Right lobe of liver (tissue), 6 donors: ENCODE results near the gene NDUFB5. TPM values are rescaled to one million over a fixed set of nuclear protein-coding genes. Genes with fewer than 3 reads are reported as not detected.

Source experiments
- ATAC-seq, 4 donors: fragments of 200-7000 bp; cut with Tn5 transposase; one replicate each; pipeline ENCODE4 v1.9.1; 2020; ENCODE audit warnings: mild to moderate bottlenecking in 4 of 4, moderate library complexity in 4 of 4
- DNase-seq, 3 donors: peaks; one replicate each; pipeline ENCODE4 v3.0.0-alpha.2; 2020
- H3K27ac ChIP-seq, 3 donors: fragments of 200-600 bp; one replicate each; pipeline ENCODE4 v1.8.0; 2022
- H3K27me3 ChIP-seq, 2 donors: fragments of 200-600 bp; one replicate each; pipeline ENCODE4 v1.8.0; 2022
- H3K36me3 ChIP-seq, 4 donors: fragments of 200-600 bp; sonication (generic) in 1 of 4; one replicate each; pipeline versions ENCODE4 v1.5.1 to v1.8.0; 2017 to 2022; ENCODE audit warnings: control low read depth in 1 of 4
- H3K4me1 ChIP-seq, 4 donors: fragments of 200-600 bp; sonication (generic) in 1 of 4; one replicate each; pipeline versions ENCODE4 v1.5.1 to v1.8.0; 2017 to 2022; ENCODE audit warnings: control low read depth in 1 of 4
- H3K4me3 ChIP-seq, 3 donors: fragments of 200-600 bp; one replicate each; pipeline ENCODE4 v1.8.0; 2022
- H3K9me3 ChIP-seq, 4 donors: fragments of 200-600 bp; sonication (generic) in 1 of 4; one replicate each; pipeline versions ENCODE4 v1.5.1 to v1.8.0; 2017 to 2022; ENCODE audit warnings: control low read depth in 1 of 4
- CTCF ChIP-seq, 4 donors: fragments of 200-600 bp in 3 of 4; fragments of 450-650 bp in 1 of 4; IDR thresholded peaks; one replicate each; pipeline versions ENCODE4 v1.5.1 to v1.8.0; 2016 to 2022; ENCODE audit warnings: antibody characterized with exemption in 4 of 4, mild to moderate bottlenecking in 2 of 4
- POLR2A ChIP-seq: fragments of 450-650 bp; IDR thresholded peaks from one replicate; pipeline ENCODE4 v1.6.1; 2017; ENCODE audit warnings: antibody characterized with exemption, mild to moderate bottlenecking
- WGBS: methylation state at CpG from one replicate; pipeline ENCODE4 v1.1.6; 2018; ENCODE audit warnings: low coverage, low lambda C conversion rate; ENCODE audit not compliant: insufficient coverage; ENCODE audit errors: missing lambda C conversion rate; 5-methylcytosine and 5-hydroxymethylcytosine counted together
- intact Hi-C, 2 donors: fragments of 100-400 bp; cut with DNase I; formaldehyde crosslinking; loops; one replicate each; pipeline versions ENCODE4 v1.11.2 to v1.14.1; 2022
- long read RNA-seq: library from polyadenylated mRNA; unstranded; transcript quantifications from one replicate; pipeline ENCODE4 v2.0.0, GENCODE V29; 2019
- total RNA-seq, 6 experiments: library from RNA; depleted of rRNA in 2 of 6; stranded (reverse); fragments of >200 nt in 2 of 6; fragmentation: NEBNext Ultra II Directional in 3 of 6; extraction: Animal tissue kit (Norgen Biotek cat#: 25700) in 3 of 6; gene quantifications; one replicate each; pipeline versions ENCODE4 v1.1.0 to v1.2.4, GENCODE V29; 2016 to 2023
- donor health status: DM: no; HTN: yes; CAD: no.
- donor health status: DM: no; HTN: no; CAD: no.
- donor health status: DM: no; HTN: no; CAD: no.
- donor health status: DM: no; HTN: yes; CAD: no.
- donor health status: DM: no; HTN: yes; CAD: no.

The NDUFB5 gene
- total RNA-seq = 100 to 1,000 TPM in 1 of 6 experiments, 10 to 100 TPM in 5; 53.4 to 102 (median 64.6) TPM
- long read RNA-seq, full-length matches to known transcripts = 12 of 14 reads
- long read RNA-seq, partial matches to known transcripts = 0 of 14 reads
- long read RNA-seq, other reads (novel, unspliced or antisense) = 2 of 14 reads

GRCh38 chr3:179604321-179605078, at the start of gene NDUFB5, which contains the start of gene MRPL47:
NDUFB5 (plus strand) TSS chr3:179604794; CDS start chr3:179604816, 22 bp downstream.
MRPL47 (minus strand) TSS chr3:179604638; CDS start chr3:179604624, 14 bp downstream.
- DNase-seq (peak; percentile 92 to 95 (median 94)), ATAC-seq (peak; percentile 100)
- Histone ChIP-seq H3K4me1 (peaks cover 0 to 20% (median 7%) of the 10 kb centered on the region in 4 donors), H3K4me3 (peak within 1 kb of the TSS; percentile 64 to 80 (median 66)), H3K27me3 (no peaks in the 10 kb centered on the region), H3K36me3 (peaks cover 0 to 20% (median 8%) of the 10 kb centered on the region in 4 donors), H3K9me3 (no peaks in the 10 kb centered on the region), H3K27ac (peak within 1 kb of the TSS; percentile 76 to 91 (median 78))
- TF ChIP-seq POLR2A = peak; percentile 71
- TF ChIP-seq CTCF (IDR thresholded peaks at IDR 0.05) = no peak
- intact Hi-C loops = no loop called here
- 1% methylated on average over 28 of the region's 45 CpGs for WGBS

GRCh38 chr3:179558742-179559364, 45.7 kb upstream of the NDUFB5 start:
- WGBS = 0% methylated on average over 3 of the region's 3 CpGs
- Histone ChIP-seq H3K4me1 (peaks cover 0 to 3% (median under 1%) of the 10 kb centered on the region in 4 donors), H3K27ac (no peak overlapping the region), H3K9me3 (no peaks in the 10 kb centered on the region), H3K27me3 (no peaks in the 10 kb centered on the region), H3K4me3 (no peak overlapping the region), H3K36me3 (no peaks in the 10 kb centered on the region)
- peak in 2 of 3 donors; percentile 44 to 51 for DNase-seq
- peak in 1 of 4 donors; percentile 19 for ATAC-seq
- TF ChIP-seq POLR2A = no peak
- TF ChIP-seq CTCF (IDR thresholded peaks at IDR 0.05) = peak; percentile 56 to 69 (median 68)
- intact Hi-C loops = no loop called here

GRCh38 chr3:179560791-179561190, 43.8 kb upstream of the NDUFB5 start:
- H3K36me3 ChIP-seq = no peaks in the 10 kb centered on the region
- H3K4me3 ChIP-seq = no peak overlapping the region
- H3K4me1 ChIP-seq = peaks cover 0 to 9% (median 2%) of the 10 kb centered on the region in 4 donors
- H3K27ac ChIP-seq = no peak overlapping the region
- intact Hi-C loops = no loop called here
- ATAC-seq (no peak), DNase-seq (no peak)
- no peak for TF ChIP-seq CTCF (IDR thresholded peaks at IDR 0.05)
- TF ChIP-seq POLR2A = no peak
- H3K27me3 ChIP-seq = no peaks in the 10 kb centered on the region
- H3K9me3 ChIP-seq = no peaks in the 10 kb centered on the region
- 60% methylated on average over 1 of the region's 1 CpG for WGBS

- Histone ChIP-seq H3K36me3 (no peaks in the 10 kb centered on the region), H3K4me3 (peak within 1 kb of the TSS; percentile 91 to 99 (median 92)), H3K9me3 (no peaks in the 10 kb centered on the region), H3K4me1 (peaks cover 0 to 9% (median 2%) of the 10 kb centered on the region in 4 donors), H3K27ac (peak within 1 kb of the TSS; percentile 65 to 75 (median 70)), H3K27me3 (no peaks in the 10 kb centered on the region)
- peak; percentile 48 for TF ChIP-seq POLR2A
- no peak for TF ChIP-seq CTCF (IDR thresholded peaks at IDR 0.05)
- intact Hi-C loops = no loop called here
- peak; percentile 95 to 99 (median 97) for ATAC-seq
- WGBS = 0% methylated on average over 26 of the region's 55 CpGs
- peak; percentile 100 for DNase-seq
These were observed 41.9 kb upstream of the NDUFB5 start, which contains the start of gene ACTL6A for GRCh38 chr3:179562591-179563270. ACTL6A (plus strand) TSS chr3:179562926; CDS start chr3:179563093, 167 bp downstream.
